ENCODE results near the gene BAX.

GRCh38 chr19:48967346-48968178, 12.9 kb downstream of the BAX start:
- TF ChIP-seq SUZ12 (IDR thresholded peaks at IDR 0.05; ENCODE audit: extremely low read depth, insufficient read depth, insufficient read length) (no peak), YY1 (IDR thresholded peaks at IDR 0.05; ENCODE audit: insufficient read depth, insufficient read length) (no peak)
